Measurements from ENCODE around the gene MTA1.

The MTA1 gene

DNA sequence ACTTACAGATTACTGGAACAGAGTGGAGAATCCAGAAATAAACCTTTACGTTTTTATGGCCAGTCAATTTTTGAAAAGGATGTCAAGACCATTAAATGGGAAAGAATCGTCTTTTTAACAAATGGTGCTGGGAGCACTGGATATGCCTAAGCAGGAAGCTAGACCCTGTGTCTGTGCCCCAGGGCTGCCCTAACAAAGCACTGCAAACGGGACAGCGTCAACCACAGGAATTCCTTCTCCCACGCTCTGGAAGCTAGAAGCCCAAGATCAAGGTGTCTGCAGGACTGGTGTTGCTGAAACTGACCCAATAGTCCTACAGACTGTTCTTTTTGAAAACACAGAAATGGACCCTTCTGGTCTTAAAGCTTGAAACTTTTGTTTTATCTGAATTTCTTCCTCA is 97.5 kb downstream of the MTA1 start:
- no peak overlapping the region for H3K27ac ChIP-seq
- in situ Hi-C loops (cut with HindIII; ENCODE audit: low pct_ligation_motif_present, low sequenced_read_pairs), result no loop called here
- no peaks in the 10 kb centered on the region for H3K36me3 ChIP-seq (replicated peaks)
- no peak overlapping the region for H3K4me3 ChIP-seq (ENCODE audit: low read depth, low read length)
- no peaks in the 10 kb centered on the region for H3K27me3 ChIP-seq (replicated peaks)
- TF ChIP-seq, protein P1, sequence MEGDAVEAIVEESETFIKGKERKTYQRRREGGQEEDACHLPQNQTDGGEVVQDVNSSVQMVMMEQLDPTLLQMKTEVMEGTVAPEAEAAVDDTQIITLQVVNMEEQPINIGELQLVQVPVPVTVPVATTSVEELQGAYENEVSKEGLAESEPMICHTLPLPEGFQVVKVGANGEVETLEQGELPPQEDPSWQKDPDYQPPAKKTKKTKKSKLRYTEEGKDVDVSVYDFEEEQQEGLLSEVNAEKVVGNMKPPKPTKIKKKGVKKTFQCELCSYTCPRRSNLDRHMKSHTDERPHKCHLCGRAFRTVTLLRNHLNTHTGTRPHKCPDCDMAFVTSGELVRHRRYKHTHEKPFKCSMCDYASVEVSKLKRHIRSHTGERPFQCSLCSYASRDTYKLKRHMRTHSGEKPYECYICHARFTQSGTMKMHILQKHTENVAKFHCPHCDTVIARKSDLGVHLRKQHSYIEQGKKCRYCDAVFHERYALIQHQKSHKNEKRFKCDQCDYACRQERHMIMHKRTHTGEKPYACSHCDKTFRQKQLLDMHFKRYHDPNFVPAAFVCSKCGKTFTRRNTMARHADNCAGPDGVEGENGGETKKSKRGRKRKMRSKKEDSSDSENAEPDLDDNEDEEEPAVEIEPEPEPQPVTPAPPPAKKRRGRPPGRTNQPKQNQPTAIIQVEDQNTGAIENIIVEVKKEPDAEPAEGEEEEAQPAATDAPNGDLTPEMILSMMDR (IDR thresholded peaks at IDR 0.05; ENCODE audit: low read depth, low read length, missing control alignments), result no peak
- no peak for DNase-seq

DNA sequence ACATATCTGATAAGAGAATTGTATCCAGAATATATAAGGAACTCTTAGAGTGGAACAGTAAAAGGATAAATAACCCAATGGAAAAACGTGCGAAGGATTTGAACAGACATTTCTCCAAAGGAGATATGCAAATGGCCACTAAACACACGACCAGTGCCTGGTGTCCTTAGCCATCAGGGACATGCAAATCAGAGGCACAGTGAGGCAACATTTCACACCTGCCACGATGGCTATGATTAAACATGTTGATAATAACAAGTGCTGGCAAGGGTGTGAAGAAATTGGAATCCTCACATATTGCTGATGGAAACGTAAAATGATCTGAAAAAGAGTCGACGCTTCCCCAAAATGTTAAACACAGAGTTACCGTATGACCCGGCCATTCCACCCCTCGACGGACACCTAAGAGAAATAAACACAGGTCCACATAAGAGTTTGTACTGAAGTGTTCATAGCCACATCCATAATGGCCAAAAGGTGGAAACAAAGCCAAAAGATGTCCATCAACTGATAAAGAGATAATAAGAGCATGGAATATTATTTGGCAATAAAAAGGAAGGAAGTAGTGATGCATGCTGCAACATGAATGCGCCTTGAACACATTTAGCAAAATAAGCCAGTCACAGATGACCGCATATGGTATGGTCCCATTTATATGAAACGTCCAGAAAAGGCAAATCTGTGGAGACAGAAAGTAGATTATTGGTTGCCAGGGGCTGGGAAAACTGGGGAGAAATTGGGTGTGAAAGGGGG is 100.5 kb downstream of the MTA1 start:
- Histone ChIP-seq H3K27me3 (replicated peaks) (no peaks in the 10 kb centered on the region), H3K27ac (no peak overlapping the region), H3K36me3 (replicated peaks) (no peaks in the 10 kb centered on the region), H3K4me3 (ENCODE audit: low read depth, low read length) (no peak overlapping the region)
- in situ Hi-C loops (cut with HindIII; ENCODE audit: low pct_ligation_motif_present, low sequenced_read_pairs), result no loop called here
- TF ChIP-seq, protein P1 (IDR thresholded peaks at IDR 0.05; ENCODE audit: low read depth, low read length, missing control alignments), result no peak
- no peak for DNase-seq

All from brain microvascular endothelial cell (primary cell).